GM21360 (cell line): ENCODE results near the gene HPS5.
"Not testable (repeated sequence)": the region's sequence is repeated elsewhere in the genome, so short reads cannot be mapped to it uniquely, and the experiment has no call there.

ENCODE experiments used
- ATAC-seq: cut with Tn5 transposase; IDR thresholded peaks from one replicate; pipeline ENCODE4 v1.9.1; 2021; ENCODE audit warnings: mild to moderate bottlenecking, moderate library complexity; ENCODE audit not compliant: unreplicated experiment

The HPS5 gene

GRCh38 chr11:18321969-18322711, at the start of gene HPS5, which contains the start of gene GTF2H1:
Gene HPS5 (minus strand): TSS chr11:18322140. CDS start chr11:18317858, 4,282 bp downstream.
Gene GTF2H1 (plus strand): TSS chr11:18322567. CDS start chr11:18333075, 10,508 bp downstream.
- ATAC-seq: peak; percentile 81

GRCh38 chr11:18371279-18371678, 49.3 kb upstream of the HPS5 start:
- ATAC-seq: no peak

- ATAC-seq: no peak
These were observed 47.5 kb upstream of the HPS5 start for GRCh38 chr11:18369398-18369797.

- ATAC-seq: no peak
These were observed 46.3 kb upstream of the HPS5 start for GRCh38 chr11:18368221-18368620.

GRCh38 chr11:18367431-18367830, 45.5 kb upstream of the HPS5 start:
- no peak for ATAC-seq

GRCh38 chr11:18366286-18366685, 44.3 kb upstream of the HPS5 start:
- no peak for ATAC-seq

- no peak for ATAC-seq
These were observed 43.8 kb upstream of the HPS5 start for GRCh38 chr11:18365741-18366140.

- ATAC-seq: no peak
These were observed 42.6 kb upstream of the HPS5 start for GRCh38 chr11:18364495-18365073.

GRCh38 chr11:18361154-18361553, 39.2 kb upstream of the HPS5 start:
- no peak for ATAC-seq

GRCh38 chr11:18358646-18359045, 36.7 kb upstream of the HPS5 start:
- ATAC-seq: no peak

GRCh38 chr11:18352581-18352980, 30.6 kb upstream of the HPS5 start:
- no peak for ATAC-seq

GRCh38 chr11:18347471-18348125, 25.7 kb upstream of the HPS5 start:
- no peak for ATAC-seq

GRCh38 chr11:18332891-18333290, 11.0 kb upstream of the HPS5 start:
- ATAC-seq: no peak

- no peak for ATAC-seq
These were observed 10.4 kb upstream of the HPS5 start for GRCh38 chr11:18332302-18332701.

GRCh38 chr11:18330921-18331320, 9.0 kb upstream of the HPS5 start:
- no peak for ATAC-seq

GRCh38 chr11:18329196-18329870, 7.4 kb upstream of the HPS5 start:
- peak; percentile 67 for ATAC-seq

- ATAC-seq: no peak
These were observed 2.4 kb upstream of the HPS5 start for GRCh38 chr11:18324381-18324780.

GRCh38 chr11:18323881-18324280, 1.9 kb upstream of the HPS5 start:
- ATAC-seq: not testable (repeated sequence)

GRCh38 chr11:18322818-18323570, 1.1 kb upstream of the HPS5 start:
- ATAC-seq: no peak

GRCh38 chr11:18321578-18321968, 367 bp downstream of the HPS5 start:
- peak; percentile 3 for ATAC-seq

- ATAC-seq: no peak
These were observed 1.3 kb downstream of the HPS5 start for GRCh38 chr11:18320617-18321016.
